Hematopoietic multipotent progenitor cell treated with erythropoietin and hydrocortisone succinate and interleukin-3 and kit ligand, for 17 days (in vitro differentiated cells): ENCODE data around the gene EIF3M.
"Not testable (repeated sequence)": the region's sequence is repeated elsewhere in the genome, so short reads cannot be mapped to it uniquely, and the experiment has no call there.

ENCODE experiments used
- DNase-seq: peaks from one replicate; pipeline ENCODE4 v3.0.0-alpha.2; 2015; ENCODE audit warnings: low spot score

Gene EIF3M

DNA sequence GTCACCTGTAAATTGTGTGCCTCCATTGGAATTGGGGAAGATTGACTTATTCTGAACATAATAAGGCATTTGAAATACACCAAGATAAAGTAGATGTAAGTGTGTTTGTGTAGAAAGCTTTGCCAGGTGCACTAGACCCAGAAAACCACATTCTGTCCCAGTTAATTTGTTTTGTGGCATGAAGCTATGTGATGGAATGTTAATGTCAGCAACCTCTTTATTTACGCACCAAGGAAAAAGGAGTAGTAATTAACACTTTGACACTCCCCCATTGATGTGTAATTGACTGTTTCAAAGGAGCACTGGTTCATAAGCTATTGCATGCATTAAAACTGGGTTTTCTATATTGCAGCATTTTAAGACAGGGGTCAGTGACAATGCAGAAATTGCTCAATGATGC, 14.3 kb downstream of the EIF3M start:
- no peak for DNase-seq

DNA sequence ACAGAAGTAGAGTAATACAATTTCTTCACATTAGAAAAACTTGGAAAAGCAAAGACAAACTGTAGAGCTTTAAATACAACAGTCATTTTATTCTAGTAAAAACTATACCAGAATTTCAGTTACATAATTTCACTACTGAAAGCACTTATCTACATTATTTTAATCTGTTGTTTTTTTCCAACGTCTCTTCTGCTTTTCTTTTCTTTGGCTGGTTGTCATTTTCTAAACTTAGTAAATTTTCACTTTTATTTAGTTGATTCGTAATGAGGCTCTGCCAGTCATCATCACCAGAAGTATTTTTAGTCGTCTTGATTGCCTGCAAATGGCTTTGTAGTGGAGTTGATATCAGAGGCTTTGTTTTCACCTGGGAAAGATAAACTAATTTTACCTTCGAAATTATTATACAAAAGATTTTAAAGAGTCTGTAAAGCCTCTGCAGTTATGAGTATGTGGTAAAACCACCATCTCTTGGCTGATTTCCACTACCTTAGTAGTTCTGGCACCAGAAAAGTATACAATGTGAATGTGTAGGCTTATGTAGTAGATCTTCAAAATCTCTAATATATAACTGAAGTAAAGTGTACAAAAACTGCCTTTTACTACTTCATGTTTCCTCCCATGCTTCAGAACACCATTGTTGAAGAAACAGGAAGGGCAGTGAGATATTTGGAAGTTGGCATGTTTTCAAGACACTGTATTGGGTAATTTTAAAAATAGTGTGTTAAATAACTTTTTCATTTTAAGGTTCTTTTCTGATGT, 19.2 kb downstream of the EIF3M start:
- no peak for DNase-seq

DNA sequence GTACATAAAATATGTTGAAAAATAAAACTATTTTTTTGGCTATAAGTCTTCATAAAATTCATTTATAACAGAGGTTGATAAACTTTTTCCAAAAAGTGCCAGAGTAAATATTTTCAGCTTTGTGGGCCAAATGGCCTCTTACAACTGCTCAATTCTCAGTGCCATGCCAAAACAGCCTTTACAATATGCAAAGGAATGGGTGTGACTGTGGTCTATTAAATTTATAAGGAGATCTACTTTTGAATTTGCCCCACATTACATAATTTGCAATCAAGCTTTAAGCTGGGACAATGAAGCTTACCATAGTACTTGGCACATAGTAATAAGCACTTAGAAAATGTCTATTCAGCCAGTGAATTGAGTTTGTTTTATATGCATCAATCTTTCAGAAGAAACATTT, 22.6 kb downstream of the EIF3M start:
- DNase-seq, result no peak

DNA sequence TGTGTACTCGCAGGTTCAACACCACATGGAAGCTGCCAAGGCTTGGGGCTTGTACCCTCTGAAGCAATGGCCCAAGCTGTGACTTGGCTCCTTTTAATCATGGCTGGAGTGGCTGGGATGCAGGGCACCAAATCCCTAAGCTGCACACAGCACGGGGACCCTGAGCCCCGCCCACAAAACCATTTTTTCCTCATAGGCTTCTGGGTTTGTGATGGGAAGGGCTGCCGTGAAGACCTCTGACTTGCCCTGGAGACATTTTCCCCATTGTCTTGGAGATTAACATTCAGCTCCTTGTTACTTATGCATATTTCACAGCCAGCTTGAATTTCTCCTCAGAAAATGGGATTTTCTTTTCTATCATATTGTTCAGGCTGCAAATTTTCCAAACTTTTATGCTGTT, 25.2 kb downstream of the EIF3M start:
- DNase-seq, result not testable (repeated sequence)

DNA sequence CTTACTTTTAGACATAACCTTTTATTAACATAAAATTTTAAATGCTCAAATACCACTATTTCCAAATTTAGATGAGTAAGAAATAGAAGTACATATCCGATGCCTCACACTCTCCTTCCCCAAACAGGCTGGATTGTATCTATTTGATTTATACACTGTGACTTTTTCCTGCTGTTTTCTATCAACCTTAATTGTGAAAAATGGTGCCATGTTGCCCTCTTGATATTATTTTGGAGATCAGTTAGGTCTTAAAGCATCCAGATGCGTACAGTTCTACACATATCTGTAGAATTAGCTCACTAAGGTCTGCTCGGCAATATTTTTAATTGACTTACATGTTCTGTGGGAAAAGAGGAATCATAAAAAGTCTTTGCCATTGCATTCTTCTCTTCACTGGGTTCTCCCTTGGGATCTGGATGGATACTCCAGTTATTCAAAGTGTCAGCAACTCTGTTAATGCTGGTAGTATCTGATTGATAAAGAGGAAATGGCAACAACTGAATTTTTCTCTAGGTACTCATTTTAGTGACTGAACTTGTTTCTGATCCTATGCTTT, 27.2 kb downstream of the EIF3M start:
- DNase-seq, result no peak

DNA sequence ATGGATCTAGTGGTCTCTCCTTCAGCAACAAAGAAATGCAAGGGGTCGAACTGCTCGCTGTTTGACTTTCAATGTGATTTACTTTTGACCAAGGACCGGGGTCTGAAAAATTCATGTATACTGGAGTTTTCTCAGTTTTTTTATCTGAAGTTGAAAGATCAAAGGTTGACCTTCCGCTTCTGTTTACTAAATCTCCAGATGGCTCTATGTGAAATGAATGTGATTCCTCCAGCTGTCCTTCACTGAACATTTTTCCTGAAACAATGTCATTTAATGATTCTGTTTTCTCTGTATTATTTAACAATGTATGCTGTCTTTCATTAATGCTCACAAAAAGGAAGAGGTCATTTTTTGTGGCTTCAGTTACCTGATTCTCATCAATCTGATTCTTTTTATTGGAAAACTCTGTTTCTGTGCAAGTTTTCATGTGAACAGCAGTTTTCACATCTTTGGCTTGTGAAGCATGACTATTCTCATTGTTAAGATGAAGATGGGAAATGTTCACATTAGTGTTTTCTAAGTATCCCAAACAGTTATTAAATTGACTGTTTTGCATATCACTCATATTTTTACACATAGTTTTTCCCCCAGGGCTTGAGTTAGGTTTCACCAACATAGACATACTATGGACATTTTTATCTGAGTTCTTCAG, 30.0 kb downstream of the EIF3M start:
- DNase-seq, result no peak

DNA sequence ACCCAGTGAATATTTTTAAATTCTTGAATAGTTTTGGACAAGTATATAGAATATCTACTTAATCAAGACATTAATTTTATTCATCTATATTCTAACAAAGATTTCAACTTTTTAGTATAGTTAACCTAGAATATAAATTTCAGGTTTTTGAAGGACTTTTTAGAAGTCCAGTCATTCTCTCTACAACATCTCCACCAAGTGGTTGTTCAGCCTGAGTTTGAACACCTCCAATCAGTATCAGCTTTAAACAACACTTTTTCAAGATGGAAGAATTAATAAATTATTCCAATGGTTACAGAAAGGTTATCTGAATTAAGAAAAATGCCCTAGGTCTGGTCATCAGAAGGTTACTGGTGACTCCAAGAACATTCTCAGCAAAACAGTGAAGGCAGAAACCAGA, 31.8 kb downstream of the EIF3M start:
- DNase-seq, result no peak

DNA sequence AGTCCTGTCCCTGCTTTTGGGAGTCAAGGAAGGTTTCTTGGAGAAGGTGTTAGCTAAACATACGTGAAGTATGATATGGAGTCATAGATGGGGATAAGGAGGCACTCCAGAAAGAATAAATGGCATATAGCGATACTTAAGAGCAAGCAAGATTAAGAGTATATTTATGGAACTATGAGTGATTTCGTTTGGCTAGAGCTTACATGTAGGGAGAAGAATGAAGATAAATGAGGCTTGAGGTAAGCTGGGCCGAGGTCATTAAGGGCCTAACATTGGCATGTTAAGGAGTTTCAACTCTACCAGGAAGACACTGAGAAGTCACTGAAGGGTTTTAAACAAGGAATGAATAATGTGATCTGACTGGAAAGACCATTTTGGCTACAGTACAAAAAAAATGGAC, 33.3 kb downstream of the EIF3M start:
- no peak for DNase-seq

DNA sequence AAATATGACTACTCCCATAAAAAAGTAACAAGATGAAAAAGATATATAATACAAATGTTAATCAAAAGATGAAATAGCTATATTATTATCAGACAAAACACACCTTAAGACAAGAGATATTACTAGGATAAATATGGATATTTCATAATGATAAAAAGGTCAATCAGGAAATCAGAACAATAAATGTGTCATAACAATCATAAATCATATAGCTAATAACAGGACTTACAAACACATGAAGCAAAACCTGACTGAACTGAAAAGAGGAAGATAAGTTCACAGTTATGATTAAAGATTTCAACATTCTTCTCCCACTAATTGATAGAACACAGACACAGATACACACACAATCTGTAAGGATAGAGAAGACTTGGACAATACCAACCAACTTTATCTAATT, 47.2 kb downstream of the EIF3M start:
- DNase-seq, result no peak

DNA sequence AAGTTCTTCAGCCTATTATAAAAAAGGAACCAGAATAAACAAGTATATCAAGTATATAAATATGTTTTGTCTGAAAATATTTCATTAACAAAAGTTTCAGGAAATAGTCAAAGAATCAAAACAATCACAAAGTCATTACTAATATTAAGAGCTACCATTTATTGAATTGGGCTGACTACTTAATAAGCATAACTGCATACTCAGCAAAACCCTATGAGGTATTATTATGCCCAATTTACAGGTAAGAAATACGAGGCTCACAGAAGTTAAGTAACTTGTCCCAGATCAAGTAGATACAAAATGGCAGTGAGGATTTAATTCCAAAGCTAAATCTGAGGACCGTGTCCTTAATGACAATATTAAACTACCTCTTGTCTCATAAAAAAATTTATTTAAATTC, 52.2 kb downstream of the EIF3M start:
- no peak for DNase-seq

DNA sequence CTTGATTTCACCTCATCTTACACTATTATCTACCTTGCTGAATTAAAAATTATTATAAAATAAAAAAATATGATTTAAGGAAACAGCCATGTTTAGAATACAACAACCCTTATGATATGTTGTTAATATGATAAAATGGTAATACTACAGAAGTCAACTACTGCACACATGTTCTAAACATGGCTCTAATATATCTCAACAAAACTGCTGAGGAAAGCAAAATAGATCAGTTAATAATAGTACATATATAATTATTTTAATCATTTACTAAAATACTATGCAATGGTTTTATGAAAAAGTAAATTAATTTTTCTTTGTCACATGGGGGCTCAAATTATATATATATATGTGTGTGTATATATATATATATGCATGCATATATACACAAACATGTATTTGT, 57.7 kb downstream of the EIF3M start:
- DNase-seq, result no peak

DNA sequence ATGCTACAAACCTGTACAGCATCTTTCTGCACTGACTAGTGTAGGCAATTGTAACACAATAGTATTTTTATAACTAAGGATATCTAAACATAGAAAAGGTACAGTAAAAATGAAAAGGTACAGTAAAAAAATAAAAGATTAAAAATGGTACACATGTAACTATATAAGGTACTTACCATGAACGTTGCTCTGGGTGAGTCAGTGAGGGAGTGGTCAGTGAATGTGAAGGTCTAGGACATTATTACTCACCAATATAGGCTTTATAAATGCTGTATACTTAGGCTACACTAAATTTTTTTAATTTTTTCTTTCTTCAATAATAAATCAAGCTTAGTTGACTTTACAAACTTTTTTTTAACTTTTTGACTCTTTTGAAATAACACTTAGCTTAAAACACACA, 59.9 kb downstream of the EIF3M start:
- DNase-seq, result no peak
